ENCODE data around the gene LBHD2.

The LBHD2 gene

GRCh38 chr14:103139132-103140025 is 55.4 kb downstream of the LBHD2 start:
- no peak for DNase-seq (ENCODE audit: low spot score)
- ATAC-seq (ENCODE audit: low read depth): no peak
- no peaks in the 10 kb centered on the region for H3K9me3 ChIP-seq (ENCODE audit: severe bottlenecking)
- peaks cover 28% of the 10 kb centered on the region for H3K4me1 ChIP-seq (ENCODE audit: insufficient read depth, poor library complexity, severe bottlenecking)
- H3K36me3 ChIP-seq (ENCODE audit: low read depth): no peaks in the 10 kb centered on the region
- no peak overlapping the region for H3K4me3 ChIP-seq (ENCODE audit: severe bottlenecking)
- no peak overlapping the region for H3K27ac ChIP-seq (ENCODE audit: poor library complexity, severe bottlenecking)
- no peak for TF ChIP-seq CTCF (IDR thresholded peaks at IDR 0.05; ENCODE audit: poor library complexity, severe bottlenecking)
- H3K27me3 ChIP-seq (ENCODE audit: insufficient read depth, poor library complexity, severe bottlenecking): no peaks in the 10 kb centered on the region

Data from RWPE2 (cell line).